ENCODE measurements around the gene PTPRN2. TPM values are rescaled to one million over a fixed set of nuclear protein-coding genes. Genes with fewer than 3 reads are reported as not detected.

The PTPRN2 gene
- total RNA-seq, 1 donor from 2014 or later: 1.8 TPM

GRCh38 chr7:158020706-158021095, 566.9 kb downstream of the PTPRN2 start:
- Mint-ChIP-seq H3K36me3 (ENCODE audit: low read depth) (no peaks in the 10 kb centered on the region), H3K9me3 (no peaks in the 10 kb centered on the region), H3K27ac (no peak overlapping the region), H3K4me1 (no peaks in the 10 kb centered on the region), H3K27me3 (no peaks in the 10 kb centered on the region), H3K4me3 (no peak overlapping the region)
- DNase-seq (no peak), ATAC-seq (ENCODE audit: low read depth) (no peak)
- CTCF ChIA-PET: no interaction called here
- POLR2A ChIA-PET: no interaction called here
- TF ChIP-seq, protein P1, sequence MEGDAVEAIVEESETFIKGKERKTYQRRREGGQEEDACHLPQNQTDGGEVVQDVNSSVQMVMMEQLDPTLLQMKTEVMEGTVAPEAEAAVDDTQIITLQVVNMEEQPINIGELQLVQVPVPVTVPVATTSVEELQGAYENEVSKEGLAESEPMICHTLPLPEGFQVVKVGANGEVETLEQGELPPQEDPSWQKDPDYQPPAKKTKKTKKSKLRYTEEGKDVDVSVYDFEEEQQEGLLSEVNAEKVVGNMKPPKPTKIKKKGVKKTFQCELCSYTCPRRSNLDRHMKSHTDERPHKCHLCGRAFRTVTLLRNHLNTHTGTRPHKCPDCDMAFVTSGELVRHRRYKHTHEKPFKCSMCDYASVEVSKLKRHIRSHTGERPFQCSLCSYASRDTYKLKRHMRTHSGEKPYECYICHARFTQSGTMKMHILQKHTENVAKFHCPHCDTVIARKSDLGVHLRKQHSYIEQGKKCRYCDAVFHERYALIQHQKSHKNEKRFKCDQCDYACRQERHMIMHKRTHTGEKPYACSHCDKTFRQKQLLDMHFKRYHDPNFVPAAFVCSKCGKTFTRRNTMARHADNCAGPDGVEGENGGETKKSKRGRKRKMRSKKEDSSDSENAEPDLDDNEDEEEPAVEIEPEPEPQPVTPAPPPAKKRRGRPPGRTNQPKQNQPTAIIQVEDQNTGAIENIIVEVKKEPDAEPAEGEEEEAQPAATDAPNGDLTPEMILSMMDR (IDR thresholded peaks at IDR 0.05): no peak
- intact Hi-C loops (cut with micrococcal nuclease): no loop called here

- CTCF ChIA-PET: no interaction called here
- intact Hi-C loops (cut with micrococcal nuclease): no loop called here
- Mint-ChIP-seq H3K4me3 (no peak overlapping the region), H3K9me3 (no peaks in the 10 kb centered on the region), H3K4me1 (no peaks in the 10 kb centered on the region), H3K36me3 (ENCODE audit: low read depth) (no peaks in the 10 kb centered on the region), H3K27ac (no peak overlapping the region), H3K27me3 (no peaks in the 10 kb centered on the region)
- no peak for ATAC-seq (ENCODE audit: low read depth)
- TF ChIP-seq, protein P1 (IDR thresholded peaks at IDR 0.05): no peak
- POLR2A ChIA-PET: no interaction called here
- no peak for DNase-seq
Observed at GRCh38 chr7:158019726-158020705, 567.6 kb downstream of the PTPRN2 start.

DNA sequence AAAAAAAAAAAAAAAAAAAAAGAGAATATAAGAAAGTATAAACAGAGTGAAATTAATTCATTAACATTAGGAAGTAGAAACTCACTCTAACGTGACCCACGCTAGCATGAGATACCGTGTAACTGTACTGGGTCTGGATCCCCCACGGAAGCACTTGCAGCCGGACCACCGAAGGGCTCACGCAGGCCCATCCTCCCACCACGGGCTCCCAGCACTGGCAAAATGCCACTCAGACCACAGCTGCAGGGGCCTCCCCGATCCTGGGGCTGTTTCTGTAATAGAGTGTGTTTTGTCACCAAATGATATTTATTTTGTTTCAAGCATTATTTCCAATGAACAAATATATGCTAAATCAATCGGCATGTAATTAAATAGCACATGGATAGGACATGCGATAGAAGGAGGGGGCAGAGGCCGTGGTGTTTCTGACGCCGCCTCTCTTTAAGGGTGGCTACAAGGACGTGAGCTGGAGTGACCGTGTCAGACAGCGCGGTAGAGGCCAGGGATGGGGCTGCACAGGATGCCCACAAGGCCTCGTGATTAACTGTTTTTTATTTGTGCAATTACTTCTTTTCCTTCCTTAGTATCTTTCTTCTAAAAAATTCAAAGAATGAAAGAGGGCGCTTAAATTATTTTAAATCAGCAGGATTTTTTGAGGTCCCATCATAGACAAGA, 568.5 kb downstream of the PTPRN2 start:
- H3K4me1 Mint-ChIP-seq: no peaks in the 10 kb centered on the region
- POLR2A ChIA-PET: no interaction called here
- no peaks in the 10 kb centered on the region for H3K9me3 Mint-ChIP-seq
- no peaks in the 10 kb centered on the region for H3K27me3 Mint-ChIP-seq
- no peak overlapping the region for H3K4me3 Mint-ChIP-seq
- CTCF ChIA-PET: no interaction called here
- H3K27ac Mint-ChIP-seq: no peak overlapping the region
- H3K36me3 Mint-ChIP-seq (ENCODE audit: low read depth): no peaks in the 10 kb centered on the region
- ATAC-seq (ENCODE audit: low read depth) (no peak), DNase-seq (no peak)
- intact Hi-C loops (cut with micrococcal nuclease): no loop called here
- TF ChIP-seq, protein P1 (IDR thresholded peaks at IDR 0.05): no peak

DNA sequence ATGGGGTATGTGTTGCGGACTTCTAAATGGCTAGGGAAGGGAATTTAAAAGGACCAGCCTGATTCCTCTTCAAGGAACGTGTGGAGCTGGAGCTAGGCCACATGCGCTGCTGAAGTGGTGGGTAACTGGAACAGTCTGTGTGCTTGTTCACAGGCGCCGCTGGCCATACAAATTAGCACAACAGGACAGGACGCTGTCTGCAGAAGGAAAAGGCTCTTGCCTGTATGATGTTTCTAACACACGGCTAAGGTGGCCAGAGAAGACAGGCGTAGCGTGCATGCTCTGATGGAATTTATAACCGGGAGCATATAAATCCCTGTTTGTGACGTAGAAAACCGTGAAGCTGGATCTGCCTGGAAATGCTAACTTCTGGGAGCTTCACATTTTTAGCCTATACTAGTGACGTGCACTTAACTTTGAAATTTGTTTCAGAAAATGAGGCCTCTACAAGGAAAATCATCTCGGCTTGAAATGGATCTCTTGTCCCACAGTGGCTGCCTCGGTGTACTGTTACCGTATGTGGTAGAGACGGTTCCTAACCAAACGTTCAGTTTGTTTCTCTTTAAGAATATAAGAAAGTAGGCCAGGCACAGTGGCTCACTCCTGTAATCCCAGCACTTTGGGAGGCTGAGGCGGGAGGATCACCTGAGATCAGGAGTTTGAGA, 569.4 kb downstream of the PTPRN2 start:
- TF ChIP-seq, protein P1 (IDR thresholded peaks at IDR 0.05): no peak
- intact Hi-C loops (cut with micrococcal nuclease): no loop called here
- Mint-ChIP-seq H3K4me3 (no peak overlapping the region), H3K9me3 (no peaks in the 10 kb centered on the region), H3K36me3 (ENCODE audit: low read depth) (no peaks in the 10 kb centered on the region), H3K27ac (no peak overlapping the region), H3K4me1 (no peaks in the 10 kb centered on the region), H3K27me3 (no peaks in the 10 kb centered on the region)
- POLR2A ChIA-PET: no interaction called here
- CTCF ChIA-PET: no interaction called here
- ATAC-seq (ENCODE audit: low read depth): no peak
- DNase-seq: no peak
